ENCODE results near the gene ERICH4.
"Not testable (repeated sequence)": the region's sequence is repeated elsewhere in the genome, so short reads cannot be mapped to it uniquely, and the experiment has no call there.

Gene ERICH4

GRCh38 chr19:41478875-41479756 lies 36.2 kb downstream of the ERICH4 start:
- DNase-seq (ENCODE audit: low read depth): no peak

GRCh38 chr19:41479757-41480191 lies 36.8 kb downstream of the ERICH4 start:
- no peak for DNase-seq (ENCODE audit: low read depth)

- DNase-seq (ENCODE audit: low read depth): no peak
Observed at GRCh38 chr19:41480336-41480735, 37.4 kb downstream of the ERICH4 start.

GRCh38 chr19:41484822-41485221 lies 41.9 kb downstream of the ERICH4 start:
- DNase-seq (ENCODE audit: low read depth): no peak

- not testable (repeated sequence) for DNase-seq (ENCODE audit: low read depth)
Observed at GRCh38 chr19:41486953-41487352, 44.0 kb downstream of the ERICH4 start.

GRCh38 chr19:41492843-41493242 lies 49.9 kb downstream of the ERICH4 start:
- no peak for DNase-seq (ENCODE audit: low read depth)
